Ovary (tissue), 9 donors: ENCODE measurements around the gene CDX1. TPM values are rescaled to one million over a fixed set of nuclear protein-coding genes. Genes with fewer than 3 reads are reported as not detected.

Experiments
- DNase-seq, 5 donors: peaks; one replicate each; pipeline ENCODE4 v3.0.0-alpha.2; 2019 to 2020
- H3K27ac ChIP-seq, 2 donors: fragments of 200-600 bp; one replicate each; pipeline versions ENCODE4 v1.5.1 to v1.8.0; 2019 to 2022
- H3K27me3 ChIP-seq: fragments of 200-600 bp; one replicate; pipeline ENCODE4 v1.8.0; 2022
- H3K36me3 ChIP-seq: fragments of 200-600 bp; sonication (generic); one replicate; pipeline ENCODE4 v1.5.1; 2019
- H3K4me1 ChIP-seq: one replicate; pipeline ENCODE4 v1.8.1; 2013; ENCODE audit warnings: mild to moderate bottlenecking, moderate library complexity; ENCODE audit not compliant: insufficient read depth
- H3K4me3 ChIP-seq: fragments of 200-600 bp; sonication (generic); one replicate; pipeline ENCODE4 v1.5.1; 2017
- H3K9me3 ChIP-seq, 2 donors: fragments of 200-600 bp in 1 of 2; sonication (generic) in 1 of 2; one replicate each; pipeline versions ENCODE4 v1.5.1 to v1.8.1; 2013 to 2019; ENCODE audit warnings: mild to moderate bottlenecking in 1 of 2, moderate library complexity in 1 of 2
- EP300 ChIP-seq: sonication (generic); formaldehyde crosslinking; IDR thresholded peaks from one replicate; pipeline ENCODE4 v1.6.1; 2017; ENCODE audit warnings: antibody characterized with exemption
- POLR2A ChIP-seq: fragments of 450-650 bp; IDR thresholded peaks from one replicate; pipeline ENCODE4 v1.6.1; 2017; ENCODE audit warnings: antibody characterized with exemption, mild to moderate bottlenecking, moderate library complexity
- WGBS, 3 donors: extraction: QIAGEN DNeasy Blood & Tissue Kit in 1 of 3; methylation state at CpG; one replicate each; pipeline versions ENCODE4 v1.1.5 to v1.1.7; 2013 to 2017; 5-methylcytosine and 5-hydroxymethylcytosine counted together
- intact Hi-C, 4 donors: fragments of 100-400 bp; cut with DNase I; formaldehyde crosslinking; loops; one replicate each; pipeline versions ENCODE4 v1.11.0 to v1.15.1; 2022 to 2023
- polyA plus RNA-seq, 2 donors: library from polyadenylated mRNA; stranded (reverse); fragments of 200-250 nt in 1 of 2; fragments of 350-450 nt in 1 of 2; fragmentation: Illumina TruSeq in 1 of 2; extraction: RNeasy Lipid Tissue Mini Kit (QIAGEN cat#74804) in 1 of 2; gene quantifications; one replicate each; pipeline ENCODE4 v1.2.3, GENCODE V29; 2013 to 2014
- total RNA-seq, 7 donors: library from RNA; depleted of rRNA in 2 of 7; stranded (reverse); fragments of >200 nt in 2 of 7; fragmentation: NEBNext Ultra II Directional in 3 of 7; extraction: Animal tissue kit (Norgen Biotek cat#: 25700) in 3 of 7; gene quantifications; one replicate each; pipeline versions ENCODE4 v1.1.0 to v1.2.4, GENCODE V29; 2016 to 2023
- TF ChIP-seq, protein P1 (sequence below), 3 donors: fragments of 450-650 bp in 2 of 3; fragments of 200-600 bp in 1 of 3; IDR thresholded peaks; one replicate each; pipeline versions ENCODE4 v1.5.1 to v1.8.0; 2016 to 2022; ENCODE audit warnings: antibody characterized with exemption in 3 of 3, mild to moderate bottlenecking in 1 of 3
- donor health status: DM: no; HTN: no; CAD: no; lungs with moderate emphysema.
- donor health status: DM: no; HTN: no; CAD: no.
- donor health status: Bipolar disorder and iron deficiency.
- donor health status: DM: yes; HTN: yes; CAD: no.
- donor health status: DM: no; HTN: no; CAD: no.
- donor health status: DM: yes; HTN: yes; CAD: no.

CDX1 gene
- total and polyA plus RNA-seq, 9 donors: 0.18 to 1.4 (median 0.58) TPM

DNA sequence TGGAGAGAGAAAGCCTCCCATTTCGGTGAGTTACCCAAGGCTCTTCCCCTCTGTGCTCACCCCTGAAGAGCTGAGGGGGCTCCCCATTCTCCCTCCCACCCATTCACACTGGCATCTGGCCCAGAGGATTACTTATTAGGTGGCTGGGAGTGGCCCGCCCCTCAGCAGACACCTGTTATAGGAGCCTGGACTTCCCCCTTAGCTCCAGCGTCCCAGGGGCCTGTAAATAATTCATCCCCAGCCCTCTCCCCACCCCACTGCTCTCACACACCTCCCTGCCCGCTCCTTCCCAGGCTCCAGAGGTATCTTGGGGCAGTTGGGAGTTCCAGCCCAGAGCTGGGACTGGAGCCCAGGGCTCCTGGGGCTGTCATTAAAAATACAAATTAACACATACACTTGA lies 11.7 kb downstream of the CDX1 start:
- TF ChIP-seq, protein P1, sequence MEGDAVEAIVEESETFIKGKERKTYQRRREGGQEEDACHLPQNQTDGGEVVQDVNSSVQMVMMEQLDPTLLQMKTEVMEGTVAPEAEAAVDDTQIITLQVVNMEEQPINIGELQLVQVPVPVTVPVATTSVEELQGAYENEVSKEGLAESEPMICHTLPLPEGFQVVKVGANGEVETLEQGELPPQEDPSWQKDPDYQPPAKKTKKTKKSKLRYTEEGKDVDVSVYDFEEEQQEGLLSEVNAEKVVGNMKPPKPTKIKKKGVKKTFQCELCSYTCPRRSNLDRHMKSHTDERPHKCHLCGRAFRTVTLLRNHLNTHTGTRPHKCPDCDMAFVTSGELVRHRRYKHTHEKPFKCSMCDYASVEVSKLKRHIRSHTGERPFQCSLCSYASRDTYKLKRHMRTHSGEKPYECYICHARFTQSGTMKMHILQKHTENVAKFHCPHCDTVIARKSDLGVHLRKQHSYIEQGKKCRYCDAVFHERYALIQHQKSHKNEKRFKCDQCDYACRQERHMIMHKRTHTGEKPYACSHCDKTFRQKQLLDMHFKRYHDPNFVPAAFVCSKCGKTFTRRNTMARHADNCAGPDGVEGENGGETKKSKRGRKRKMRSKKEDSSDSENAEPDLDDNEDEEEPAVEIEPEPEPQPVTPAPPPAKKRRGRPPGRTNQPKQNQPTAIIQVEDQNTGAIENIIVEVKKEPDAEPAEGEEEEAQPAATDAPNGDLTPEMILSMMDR (IDR thresholded peaks at IDR 0.05): no peak
- no peak for TF ChIP-seq EP300
- no peak for TF ChIP-seq POLR2A
- Histone ChIP-seq H3K27me3 (no peaks in the 10 kb centered on the region), H3K36me3 (no peaks in the 10 kb centered on the region), H3K9me3 (no peaks in the 10 kb centered on the region), H3K4me3 (no peak overlapping the region), H3K27ac (no peak overlapping the region), H3K4me1 (peaks cover 11% of the 10 kb centered on the region)
- WGBS, 3 donors: 58 to 85% (median 63%) methylated on average over 4 of the region's 4 CpGs
- no peak for DNase-seq
- intact Hi-C loops: no loop called here

DNA sequence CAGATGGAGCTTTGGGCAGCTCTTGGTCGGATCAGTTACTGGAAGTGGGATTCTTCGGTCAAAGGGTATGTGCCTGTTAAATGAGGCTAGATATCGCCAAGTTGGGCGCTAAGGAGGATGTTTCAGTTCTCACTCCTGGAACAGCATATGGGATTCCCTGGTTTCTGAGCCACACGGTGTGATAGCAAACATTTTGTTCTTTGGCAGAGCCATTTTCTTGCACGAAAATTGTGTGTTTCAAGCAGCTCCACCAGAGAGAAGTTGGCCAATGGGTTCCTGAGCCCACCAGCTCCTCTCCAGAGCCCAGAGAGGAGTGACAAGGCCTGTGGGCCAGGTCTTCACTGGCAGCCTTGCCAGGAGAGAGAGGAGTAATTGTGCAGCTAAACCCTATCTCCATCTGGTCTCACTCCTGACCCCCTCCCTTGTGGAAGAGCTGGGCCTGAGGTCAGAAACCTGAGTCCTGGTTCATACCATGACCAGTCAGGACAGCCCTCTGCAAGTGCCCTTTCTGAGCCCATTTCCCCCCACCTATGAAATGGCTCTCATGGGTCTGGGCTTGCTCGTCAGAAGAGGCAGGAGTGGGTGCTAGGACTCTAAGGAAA lies 12.5 kb downstream of the CDX1 start:
- H3K4me3 ChIP-seq: no peak overlapping the region
- intact Hi-C loops: no loop called here

DNA sequence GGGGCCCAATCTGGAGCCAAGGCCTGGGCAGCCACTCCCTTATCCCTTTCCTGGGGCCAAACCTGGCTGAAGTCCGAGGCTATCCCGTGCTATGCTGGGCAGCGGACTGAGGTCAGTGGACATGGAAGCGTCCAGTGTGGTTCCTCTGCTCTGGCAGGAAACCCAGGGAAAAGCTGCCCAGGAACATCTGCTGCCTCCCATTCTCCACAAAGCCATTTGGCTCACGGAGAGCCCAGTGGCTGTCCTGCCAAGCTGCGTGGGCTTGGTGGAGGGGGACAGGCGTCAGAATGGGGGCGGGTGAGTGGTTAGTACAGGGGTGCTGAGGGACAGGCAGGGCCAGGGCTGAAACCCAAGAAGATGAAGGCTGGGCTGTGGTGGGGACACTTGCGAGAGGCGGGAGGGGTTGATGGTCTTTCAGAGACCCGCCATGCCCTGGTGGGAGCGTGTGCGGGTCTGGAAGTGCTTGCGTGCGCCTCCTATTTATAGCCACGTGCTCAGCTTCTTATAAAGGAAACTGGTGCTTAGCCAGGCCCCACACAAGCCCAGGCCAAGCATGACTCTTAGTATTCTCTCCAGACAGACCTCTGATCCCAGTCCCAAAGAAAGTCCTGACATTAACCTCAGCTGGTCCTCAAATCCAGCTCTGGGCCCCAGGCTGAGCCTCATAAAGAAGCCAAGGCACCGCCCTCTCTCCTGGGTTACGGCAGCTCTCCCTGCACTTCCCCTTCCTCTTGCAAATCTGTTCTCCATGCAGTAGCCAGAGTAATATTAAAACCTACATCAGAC lies 13.9 kb downstream of the CDX1 start:
- Histone ChIP-seq H3K36me3 (no peaks in the 10 kb centered on the region), H3K4me3 (no peak overlapping the region), H3K27me3 (no peaks in the 10 kb centered on the region), H3K27ac (peak overlapping the region; percentile 38), H3K4me1 (peaks cover 10% of the 10 kb centered on the region), H3K9me3 (no peaks in the 10 kb centered on the region)
- TF ChIP-seq EP300 (no peak), POLR2A (no peak)
- TF ChIP-seq, protein P1 (IDR thresholded peaks at IDR 0.05): no peak
- WGBS, 3 donors: 55 to 69% (median 69%) methylated on average over 18 of the region's 18 CpGs
- intact Hi-C loops: no loop called here
- peak in 2 of 5 donors; percentile 49 to 66 for DNase-seq

More for the DNA sequence above, 12.5 kb downstream of the CDX1 start:
- Histone ChIP-seq H3K36me3 (no peaks in the 10 kb centered on the region), H3K9me3 (no peaks in the 10 kb centered on the region), H3K4me1 (peaks cover 11% of the 10 kb centered on the region), H3K27ac (no peak overlapping the region), H3K27me3 (no peaks in the 10 kb centered on the region)
- WGBS, 3 donors: 72 to 91% (median 84%) methylated on average over 7 of the region's 7 CpGs
- TF ChIP-seq POLR2A: no peak
- TF ChIP-seq, protein P1 (IDR thresholded peaks at IDR 0.05): no peak
- DNase-seq: no peak

DNA sequence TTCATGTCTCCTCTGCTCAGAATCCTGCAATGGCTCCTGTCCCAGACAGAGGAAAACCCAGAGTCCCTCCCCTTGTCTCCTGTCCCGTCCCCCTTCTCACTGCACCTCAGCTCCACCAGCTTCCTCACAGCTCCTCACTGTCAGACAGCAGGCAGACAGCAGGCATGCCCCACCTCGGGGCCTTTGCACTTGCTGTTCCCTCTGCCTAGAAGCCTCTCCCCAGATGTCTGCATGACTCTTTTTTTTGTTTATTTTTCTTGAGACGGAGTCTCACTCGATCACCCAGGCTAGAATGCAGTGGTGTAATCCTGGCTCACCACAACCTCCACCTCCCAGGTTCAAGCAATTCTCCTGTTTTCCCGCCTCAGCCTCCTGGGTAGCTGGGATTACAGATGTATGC lies 14.4 kb downstream of the CDX1 start:
- Histone ChIP-seq H3K36me3 (no peaks in the 10 kb centered on the region), H3K27ac (peak overlapping the region in 1 of 2 donors; percentile 38), H3K27me3 (no peaks in the 10 kb centered on the region), H3K4me1 (peaks cover 8% of the 10 kb centered on the region), H3K4me3 (no peak overlapping the region), H3K9me3 (no peaks in the 10 kb centered on the region)
- intact Hi-C loops: no loop called here
- no peak for DNase-seq
- TF ChIP-seq, protein P1 (IDR thresholded peaks at IDR 0.05): no peak
- TF ChIP-seq POLR2A: no peak
- no peak for TF ChIP-seq EP300
- WGBS, 3 donors: 57 to 74% (median 66%) methylated on average over 5 of the region's 5 CpGs
